SW 1271 (cell line): ENCODE data around the gene ZNF343.
"Not testable (repeated sequence)": the region's sequence is repeated elsewhere in the genome, so short reads cannot be mapped to it uniquely, and the experiment has no call there.

Experiments
- DNase-seq, 2 experiments: peaks; one replicate each; lab custom pipeline; 2025; lab: John Stamatoyannopoulos, UW

ZNF343 gene

DNA sequence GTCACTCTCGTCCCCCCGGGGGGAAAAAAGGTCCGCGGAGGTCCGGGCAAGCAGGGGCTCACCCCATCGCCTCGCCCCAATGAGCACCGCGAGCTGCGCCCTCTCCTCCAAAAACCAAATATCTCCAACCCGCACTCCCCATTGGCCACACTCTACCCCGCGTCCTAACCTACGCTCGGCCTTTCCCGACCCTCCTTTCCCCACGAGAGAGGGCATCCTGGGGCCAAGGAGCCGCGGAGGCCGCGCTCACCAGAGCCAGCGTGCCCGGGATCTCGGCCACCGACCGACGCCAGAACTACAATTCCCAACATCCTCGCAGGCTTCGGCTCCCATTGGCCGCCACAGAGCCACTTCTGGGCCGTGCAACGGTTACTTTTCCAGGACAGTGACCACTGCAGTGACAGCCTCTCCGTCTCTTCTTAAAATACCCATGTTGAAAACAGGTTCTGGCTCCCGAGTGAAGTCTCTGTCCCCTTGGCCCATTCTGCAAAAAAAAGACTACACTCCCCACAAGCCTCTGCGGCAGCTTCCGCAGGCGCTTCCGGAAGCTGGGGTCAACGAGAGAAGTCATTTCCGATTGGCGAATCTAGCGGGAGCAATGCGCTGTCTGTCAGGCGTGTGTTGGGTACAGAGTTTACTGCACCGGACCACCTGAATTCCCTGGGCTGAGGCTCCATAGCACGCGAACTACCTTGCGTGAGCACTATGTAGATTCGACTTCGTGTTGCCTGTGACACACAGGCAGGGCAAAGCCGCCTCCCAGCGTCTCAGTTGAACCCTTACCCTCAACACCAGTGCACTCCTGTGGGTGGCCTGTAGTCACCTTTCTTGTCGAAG is at the start of gene ZNF343:
Gene ZNF343 (minus strand): TSS at position 285 of the 837 bp plus-strand sequence. CDS start 15,020 bp downstream, outside the sequence.
- DNase-seq = peak; percentile 59 to 87

DNA sequence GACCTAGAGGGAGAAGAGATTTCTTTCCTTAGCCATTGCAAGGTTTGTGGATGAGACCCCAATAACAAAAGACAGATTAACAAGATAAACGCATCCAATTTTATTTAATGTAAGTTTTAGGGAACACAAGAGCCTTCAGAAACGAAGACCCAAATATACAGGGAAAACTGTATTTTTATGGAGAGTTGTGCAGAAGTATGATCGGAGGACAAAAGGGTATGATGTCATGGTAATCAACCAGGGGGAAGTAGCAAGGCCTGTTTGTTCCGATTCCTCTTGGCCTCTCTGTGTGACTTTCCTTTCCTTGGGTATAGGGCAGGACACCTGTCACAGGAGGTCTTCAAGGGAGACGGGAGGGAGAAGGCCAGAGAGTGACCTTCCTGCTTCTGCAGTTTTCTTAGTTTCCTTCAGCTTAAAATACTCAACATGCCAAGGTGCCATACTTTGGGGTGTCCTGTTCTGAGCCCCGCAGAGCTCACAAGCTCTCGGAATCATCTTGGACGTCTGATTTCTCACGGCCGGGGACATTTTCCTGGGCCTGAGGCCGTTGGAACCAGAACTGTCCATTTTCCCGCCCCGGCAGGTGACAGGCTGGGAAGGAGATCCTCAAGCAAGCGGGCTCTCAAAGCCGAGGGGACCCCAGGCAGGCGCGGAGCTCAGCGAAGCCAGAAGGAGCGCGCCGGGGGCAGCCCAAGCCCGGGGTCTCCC is 49.3 kb upstream of the ZNF343 start:
- no peak for DNase-seq

DNA sequence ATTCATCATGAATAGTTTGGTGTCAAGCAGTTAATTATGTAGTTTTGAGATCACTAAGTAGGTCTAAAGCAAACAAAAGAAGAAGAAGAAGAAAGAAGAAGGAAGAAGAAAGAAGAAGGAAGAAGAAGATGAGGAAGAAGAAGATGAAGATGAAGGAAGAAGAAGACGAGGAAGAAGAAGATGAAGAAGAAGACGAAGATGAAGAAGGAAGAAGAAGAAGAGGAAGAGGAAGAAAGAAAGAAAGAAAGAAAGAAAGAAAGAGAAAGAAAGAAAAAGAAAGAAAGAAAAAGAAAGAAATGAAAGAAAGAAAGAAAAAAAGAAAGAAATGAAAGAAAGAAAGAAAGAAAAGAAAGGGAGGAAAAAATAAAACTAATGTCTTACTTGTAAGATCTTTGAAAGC is 36.9 kb upstream of the ZNF343 start:
- no peak for DNase-seq

DNA sequence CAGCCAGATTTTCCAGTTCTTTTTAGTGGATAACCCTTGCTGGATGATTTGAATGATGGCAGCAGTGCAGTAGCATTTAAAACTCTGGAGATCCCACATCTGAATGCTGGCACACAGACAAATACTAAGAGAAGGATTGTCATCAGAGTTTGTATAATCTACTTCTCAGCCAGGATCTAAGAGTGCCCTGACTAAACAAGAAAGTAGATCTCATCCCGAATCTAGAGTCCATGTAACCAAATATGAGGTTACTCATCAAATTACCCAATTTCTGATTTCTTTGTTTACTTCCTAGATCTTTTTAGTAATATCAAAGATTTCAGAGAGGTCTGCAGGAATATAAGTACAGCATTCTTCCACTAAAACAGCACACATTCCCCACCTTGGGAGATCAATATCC is 35.5 kb upstream of the ZNF343 start:
- DNase-seq = no peak

DNA sequence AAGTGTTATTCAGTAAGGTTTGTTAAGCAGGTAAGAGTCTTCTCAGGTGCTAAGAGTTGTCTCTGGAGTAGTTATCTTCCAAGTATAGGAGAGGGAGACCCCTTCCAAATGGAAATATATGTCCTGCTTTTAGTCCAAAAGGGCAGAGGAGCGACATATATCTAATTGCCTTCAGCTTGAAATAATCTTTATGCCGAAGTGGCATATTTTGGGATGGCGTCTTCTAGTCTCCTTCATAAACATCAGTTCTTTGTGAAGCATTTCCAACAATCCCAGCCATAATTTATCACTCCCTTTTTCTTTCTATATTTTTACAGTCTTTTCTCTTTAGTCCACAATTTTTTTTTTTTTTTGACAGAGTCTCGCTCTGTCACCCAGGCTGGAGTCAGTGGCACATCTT is 33.6 kb upstream of the ZNF343 start:
- no peak for DNase-seq

DNA sequence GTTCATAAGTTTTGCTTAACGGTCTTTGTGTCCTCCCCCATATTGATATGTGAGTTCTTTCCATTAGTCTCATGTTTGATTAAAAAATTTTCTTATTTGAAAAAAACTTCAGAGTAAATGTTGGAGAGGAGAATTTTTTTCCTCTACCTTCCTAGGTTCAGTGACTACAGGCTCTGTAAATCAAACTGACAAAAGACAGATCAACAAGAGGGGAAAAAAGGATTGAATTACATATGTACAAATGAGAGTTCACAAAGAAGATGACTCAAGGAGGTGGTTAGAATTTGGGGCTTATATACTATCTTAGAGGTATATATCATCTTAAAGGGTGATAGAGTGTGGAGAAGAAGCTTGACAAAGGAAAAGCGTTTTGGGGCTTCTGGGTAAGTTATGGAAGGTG is 33.2 kb upstream of the ZNF343 start:
- DNase-seq = no peak

DNA sequence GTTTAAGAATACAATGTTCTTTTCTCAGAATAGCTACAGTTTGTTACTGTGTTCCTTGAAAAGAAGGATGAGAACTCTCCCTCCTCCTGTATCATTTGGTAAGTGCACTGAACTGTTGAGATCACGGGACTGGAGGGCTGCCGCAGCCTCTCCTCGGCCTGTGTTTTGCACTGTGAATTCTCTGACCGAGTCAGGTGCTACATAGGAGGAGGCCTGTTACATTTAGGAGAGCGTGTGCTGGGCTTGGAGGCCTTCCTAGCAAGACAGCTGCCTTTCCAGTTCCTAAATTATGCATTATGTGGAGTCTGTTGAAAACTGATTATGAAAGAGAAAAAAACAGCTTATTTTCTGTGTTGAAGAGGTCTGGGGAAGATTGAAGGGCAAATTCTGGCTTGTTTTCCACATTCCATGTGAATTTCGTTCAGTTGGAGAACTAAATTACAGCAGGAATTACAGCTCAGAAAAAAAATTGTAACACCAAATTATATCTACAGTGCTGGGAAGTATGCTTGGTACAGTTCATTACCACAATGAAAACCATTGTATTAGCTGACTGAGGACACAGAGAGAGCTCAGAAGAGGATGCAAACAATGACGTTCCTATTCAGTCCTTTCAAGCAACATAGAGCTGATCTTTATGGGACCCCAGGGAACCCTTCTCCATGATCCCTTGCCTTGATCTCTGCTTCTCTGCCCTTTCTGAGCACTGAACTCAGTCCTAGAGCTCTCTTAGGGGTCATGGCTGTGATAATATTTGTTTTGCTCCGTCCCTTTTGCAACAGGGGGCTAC is 30.4 kb upstream of the ZNF343 start:
- DNase-seq = no peak

DNA sequence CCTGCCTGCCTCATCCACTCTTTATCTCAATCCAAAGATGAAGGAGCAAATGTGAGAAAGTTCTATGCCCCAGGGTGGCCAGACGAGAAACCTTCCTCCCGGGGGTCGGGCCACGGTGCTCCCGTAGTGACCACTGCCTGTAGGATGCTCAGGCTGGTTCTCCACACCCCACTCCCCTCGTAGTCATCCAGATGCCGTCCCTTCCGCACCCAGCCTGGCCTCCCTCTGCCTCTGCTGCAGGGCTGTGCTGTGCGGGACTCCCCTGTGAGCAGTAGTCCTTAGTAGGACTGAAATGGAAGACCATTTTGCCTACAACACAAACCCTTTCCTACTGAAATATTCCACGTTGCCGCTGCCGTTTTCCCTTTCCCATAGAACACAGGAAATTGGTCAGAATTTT is 29.6 kb upstream of the ZNF343 start:
- no peak for DNase-seq

DNA sequence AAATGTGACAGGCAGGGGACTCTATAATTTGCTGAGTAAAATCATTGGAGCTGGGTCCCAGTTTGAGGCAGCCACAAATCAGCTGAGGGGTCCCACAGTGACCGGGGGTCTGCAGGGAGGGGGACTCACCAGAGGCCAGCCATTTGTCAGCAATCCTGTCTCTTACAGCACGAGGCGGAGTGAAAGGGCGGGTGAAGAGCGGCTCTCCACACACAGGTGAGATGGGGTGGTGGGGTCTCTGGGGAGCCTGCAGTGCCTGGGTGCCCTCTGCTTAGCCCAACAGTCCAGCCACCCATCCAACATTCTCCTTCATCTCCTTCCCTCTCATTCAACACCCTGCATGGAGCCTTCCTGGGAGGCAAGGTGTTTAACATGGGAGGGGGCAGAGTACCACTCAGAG is 28.4 kb upstream of the ZNF343 start:
- DNase-seq = no peak

DNA sequence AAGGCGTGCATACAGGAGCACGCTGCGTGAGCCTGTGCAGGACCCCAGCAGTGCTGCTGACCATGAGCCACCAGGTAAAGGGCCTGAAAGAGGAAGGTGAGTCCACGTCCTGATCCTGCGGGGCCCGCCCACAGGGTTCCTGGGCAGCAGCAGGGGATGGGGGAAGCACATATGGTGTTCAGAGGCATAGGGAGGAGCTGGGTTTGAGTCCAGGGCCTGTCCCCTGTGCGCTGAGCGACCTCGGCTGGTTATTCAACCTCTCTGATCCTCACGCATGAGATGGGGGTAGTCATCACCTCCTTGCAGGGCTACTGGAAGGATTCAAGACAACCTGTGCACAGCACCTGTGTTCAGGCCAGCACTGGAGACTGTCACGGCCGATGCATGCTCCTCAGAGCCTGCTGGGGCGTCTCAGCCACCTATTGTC is 27.9 kb upstream of the ZNF343 start, which contains the start of gene TMC2:
Gene TMC2 (plus strand): TSS at position 14 of the 427 bp plus-strand sequence. CDS start 49 bp downstream, at position 63.
- DNase-seq = no peak

DNA sequence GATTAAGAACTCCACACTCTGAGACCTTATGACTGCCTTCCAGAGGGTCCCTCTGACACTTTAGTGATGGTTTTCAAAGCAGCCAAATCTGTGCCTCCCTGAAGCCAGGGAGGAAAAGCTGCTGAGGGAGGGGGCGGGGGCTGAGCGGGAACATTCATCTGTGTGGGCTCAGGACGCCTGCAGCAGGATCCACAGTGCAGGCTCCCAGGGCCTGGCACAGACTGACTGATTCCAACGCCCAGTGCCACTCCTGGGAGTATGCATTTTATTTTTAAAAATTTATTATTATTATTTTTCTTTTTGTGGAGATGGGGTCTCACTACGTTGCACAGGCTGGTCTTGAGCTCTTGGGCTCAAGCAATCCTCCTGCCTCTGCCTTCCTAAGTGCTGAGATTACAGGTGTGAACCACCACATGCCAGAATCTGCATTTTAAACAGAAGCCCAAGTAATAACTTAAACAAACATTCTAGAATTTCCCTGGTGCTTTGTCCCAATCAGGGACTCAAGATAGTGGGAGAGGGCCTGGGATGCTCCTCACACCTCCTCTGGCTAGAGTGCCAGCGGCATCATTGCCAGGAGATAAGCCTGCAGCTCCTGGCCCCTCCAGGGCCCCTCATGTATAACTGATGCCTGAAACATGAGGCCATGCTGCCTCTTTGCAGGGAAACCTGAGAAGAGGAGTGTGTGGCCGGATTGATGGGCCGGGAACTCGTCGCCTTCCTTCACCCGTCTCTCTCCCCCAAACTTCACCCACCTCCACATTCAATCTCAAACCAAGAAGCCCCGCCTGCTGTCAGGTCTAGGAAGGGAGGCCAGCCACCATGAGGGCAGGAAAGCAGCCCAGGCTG is 27.2 kb upstream of the ZNF343 start:
- DNase-seq = no peak

DNA sequence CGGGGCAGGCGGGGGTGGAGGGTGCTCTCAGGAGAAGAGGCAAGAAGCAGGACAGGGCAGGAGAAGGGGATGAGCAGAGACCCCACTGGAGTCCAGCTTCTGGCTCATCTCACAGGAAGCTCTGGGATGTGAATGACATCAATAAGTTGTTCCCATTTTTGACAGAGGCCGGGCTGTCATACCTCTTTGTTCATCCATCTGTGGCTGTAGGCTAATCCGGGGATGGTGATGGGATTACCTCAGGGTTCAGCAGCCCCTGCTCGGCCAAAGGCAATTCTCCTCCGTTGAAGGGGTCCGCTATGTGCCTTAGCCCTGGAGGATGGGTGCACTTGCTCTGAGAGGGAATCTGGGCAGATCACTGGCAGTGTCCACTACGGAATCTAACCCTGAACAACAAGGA is 24.4 kb upstream of the ZNF343 start:
- no peak for DNase-seq

DNA sequence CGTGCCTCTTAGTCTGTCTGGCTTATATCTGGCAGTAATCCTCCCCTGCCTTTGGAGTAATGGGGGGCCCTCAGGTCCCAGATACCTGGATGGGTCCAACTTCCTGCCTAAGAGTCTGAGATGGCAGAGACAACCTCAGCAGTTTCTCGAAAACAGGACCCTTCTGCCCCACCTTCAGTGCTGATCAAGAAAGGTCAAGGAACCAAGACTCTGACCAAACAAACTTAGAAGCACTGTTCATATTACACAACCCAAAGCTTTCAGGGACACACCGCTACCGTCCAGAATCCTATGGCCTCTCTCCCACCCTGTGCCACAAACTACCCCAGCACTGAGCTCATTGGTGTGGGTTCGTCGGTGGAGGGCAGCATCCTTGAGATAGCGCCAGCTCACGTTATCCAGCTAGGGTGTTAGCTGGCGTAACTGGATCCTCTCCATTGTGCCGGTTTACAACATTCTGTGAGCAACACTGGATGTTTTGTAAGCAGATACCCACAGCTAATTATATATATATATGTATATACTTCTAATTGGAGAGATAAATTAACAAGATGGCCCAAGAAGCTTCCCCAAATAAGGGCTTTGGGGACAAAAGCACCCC is 20.1 kb upstream of the ZNF343 start:
- DNase-seq = no peak

DNA sequence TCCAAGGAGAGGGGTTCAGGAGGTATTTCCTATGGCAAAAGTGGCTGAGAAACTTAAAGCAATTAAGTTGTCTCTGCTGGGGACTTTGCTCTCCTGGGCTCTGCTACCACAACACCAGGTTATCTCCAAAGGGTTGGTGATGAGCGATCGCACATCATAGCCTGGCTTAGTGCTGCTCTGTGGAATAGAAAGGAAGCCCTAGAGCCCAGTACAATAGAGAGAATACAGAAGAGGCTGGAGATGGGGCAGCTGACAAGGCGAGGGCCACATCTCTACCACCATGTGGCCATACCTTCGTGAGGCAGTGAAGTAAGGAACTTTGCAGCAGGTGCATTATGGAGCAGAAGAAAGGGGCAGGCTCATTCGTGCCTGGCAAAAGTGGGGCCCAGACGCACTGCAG is 19.0 kb upstream of the ZNF343 start:
- no peak for DNase-seq

DNA sequence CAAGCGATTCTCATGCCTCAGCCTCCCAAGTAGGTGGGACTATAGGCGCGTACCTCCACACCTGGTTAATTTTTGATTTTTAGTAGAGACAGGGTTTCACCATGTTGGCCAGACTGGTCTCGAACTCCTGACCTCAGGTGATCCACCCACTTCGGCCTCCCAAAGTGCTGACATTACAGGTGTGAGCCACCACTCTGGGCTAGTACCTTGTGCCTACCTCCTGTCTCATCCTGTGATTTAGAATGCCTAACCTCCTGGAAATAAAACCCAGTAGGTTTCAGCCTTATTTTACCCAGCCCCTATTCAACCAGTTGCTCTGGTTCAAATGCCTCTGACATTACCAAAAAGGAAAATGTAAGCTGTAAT is 17.5 kb upstream of the ZNF343 start:
- DNase-seq = not testable (repeated sequence)

DNA sequence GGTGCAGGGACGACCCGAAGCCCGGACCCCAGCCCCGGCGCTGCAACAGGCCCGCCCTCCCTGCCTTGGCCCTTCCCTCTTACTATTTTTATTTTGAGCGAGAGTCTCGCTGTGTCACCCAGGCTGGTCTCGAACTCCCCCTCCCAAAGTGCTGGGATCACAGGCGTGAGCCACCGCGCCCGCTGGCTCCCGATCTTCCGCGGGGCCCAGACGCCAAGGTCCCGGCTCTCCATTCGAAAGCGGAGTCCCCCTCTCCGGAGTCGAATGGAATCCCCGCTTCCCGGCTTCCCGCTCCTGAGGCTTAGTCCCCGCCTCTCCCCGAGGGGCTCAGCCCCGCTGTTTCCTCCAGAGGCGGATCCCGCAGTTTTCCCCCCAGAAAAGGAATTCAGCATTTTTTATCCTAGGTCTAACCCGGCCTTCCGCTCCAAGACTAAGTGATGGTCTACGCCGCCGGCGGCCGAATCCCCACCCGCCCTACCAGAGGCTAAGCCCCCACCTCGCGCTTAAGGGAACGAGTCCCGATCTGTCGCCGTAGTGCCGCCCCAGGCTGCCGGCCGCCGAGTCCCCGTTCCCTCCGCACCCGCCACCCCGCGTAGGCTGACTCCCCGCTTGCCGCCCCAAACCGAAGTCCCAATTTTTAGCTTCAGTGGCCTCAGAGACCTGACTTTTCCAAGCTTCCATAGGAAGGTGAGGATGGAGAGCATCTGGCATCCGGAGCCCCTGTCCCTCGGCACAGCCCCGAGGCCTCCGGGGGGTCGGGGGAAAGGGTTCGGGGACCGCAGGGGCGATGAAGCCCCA is 16.2 kb upstream of the ZNF343 start:
- DNase-seq = peak in 1 of 2 experiments; percentile 73

DNA sequence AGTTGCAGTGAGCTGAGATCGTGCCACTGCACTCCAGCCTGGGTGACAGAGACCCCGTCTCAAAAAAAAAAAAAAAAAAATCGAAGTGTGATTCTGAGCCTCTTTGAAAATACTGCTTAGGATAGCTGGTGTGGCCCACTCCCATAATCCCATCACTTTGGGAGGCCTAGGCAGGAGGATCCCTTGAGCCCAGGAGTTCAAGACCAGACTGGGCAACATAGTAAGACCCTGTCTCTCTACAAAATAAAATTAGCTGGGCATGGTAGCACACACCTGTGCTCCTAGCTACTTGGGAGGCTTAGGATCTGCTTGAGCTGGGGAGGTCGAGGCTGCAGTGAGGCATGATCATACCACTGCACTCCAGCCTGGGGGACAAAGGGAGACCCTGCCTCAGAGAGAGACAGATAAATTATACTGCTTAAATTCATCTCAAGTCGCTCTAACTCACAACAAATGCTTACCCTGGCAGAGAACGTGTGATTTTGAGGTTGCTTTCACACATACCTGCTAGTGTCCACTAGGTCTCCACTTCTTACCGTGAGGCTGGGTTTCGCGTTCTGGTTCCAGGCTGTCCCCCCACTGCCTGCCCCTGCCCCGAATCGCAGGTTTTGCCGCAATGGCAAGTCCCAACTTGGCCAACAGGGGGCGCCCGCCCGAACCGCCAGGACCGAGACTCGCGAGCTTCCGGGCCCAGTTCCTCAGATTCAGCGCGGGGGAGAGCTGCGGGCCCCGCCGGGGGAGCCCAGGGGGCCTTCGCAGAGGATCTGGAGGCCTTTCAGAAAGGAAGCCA is 15.4 kb upstream of the ZNF343 start:
- DNase-seq = peak; percentile 54 to 73

DNA sequence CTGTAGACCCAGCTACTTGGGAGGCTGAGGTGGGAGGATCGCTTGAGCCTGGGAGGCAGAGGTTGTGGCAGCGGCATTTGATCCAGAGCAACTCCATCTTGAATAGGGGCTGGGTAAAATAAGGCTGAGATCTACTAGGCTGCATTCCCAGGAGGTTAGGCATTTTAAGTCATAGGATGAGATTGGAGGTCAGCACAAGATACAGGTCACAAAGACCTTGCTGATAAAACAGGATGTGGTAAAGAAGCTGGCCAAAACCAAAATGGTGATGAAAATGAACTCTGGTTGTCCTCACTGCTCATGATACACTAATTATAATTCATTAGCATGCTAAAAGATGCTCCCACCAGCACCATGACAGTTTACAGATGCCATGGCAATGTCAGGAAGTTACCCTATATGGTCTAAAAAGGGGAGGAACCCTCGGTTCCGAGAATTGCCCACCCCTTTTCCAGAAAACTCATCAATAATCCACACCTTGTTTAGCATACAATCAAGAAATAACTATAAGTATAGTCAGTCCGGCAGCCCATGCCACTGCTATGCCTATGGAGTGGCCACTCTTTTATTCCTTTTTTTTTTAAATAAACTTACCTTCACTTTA is 14.2 kb upstream of the ZNF343 start:
- DNase-seq = not testable (repeated sequence)
